Fibroblast of pulmonary artery (primary cell): Measurements from ENCODE around the gene OR4D2.
A peak's percentile ranks its signal among the peaks of the same experiment; 100 is the strongest.

Experiments
- DNase-seq: peaks from one replicate; pipeline ENCODE4 v3.0.0-alpha.2; 2010; ENCODE audit warnings: low read depth
- H3K4me3 ChIP-seq: replicated peaks from 2 replicates; pipeline ENCODE4 v1.5.1; 2011; ENCODE audit warnings: low read depth, mild to moderate bottlenecking, control low read depth, low read length, moderate library complexity
- TF ChIP-seq, protein P1 (sequence below): IDR thresholded peaks from 2 replicates; pipeline ENCODE4 v1.5.1; 2011; ENCODE audit warnings: mild to moderate bottlenecking, control low read depth, low read length, inconsistent platforms; ENCODE audit errors: missing control alignments

The OR4D2 gene

DNA sequence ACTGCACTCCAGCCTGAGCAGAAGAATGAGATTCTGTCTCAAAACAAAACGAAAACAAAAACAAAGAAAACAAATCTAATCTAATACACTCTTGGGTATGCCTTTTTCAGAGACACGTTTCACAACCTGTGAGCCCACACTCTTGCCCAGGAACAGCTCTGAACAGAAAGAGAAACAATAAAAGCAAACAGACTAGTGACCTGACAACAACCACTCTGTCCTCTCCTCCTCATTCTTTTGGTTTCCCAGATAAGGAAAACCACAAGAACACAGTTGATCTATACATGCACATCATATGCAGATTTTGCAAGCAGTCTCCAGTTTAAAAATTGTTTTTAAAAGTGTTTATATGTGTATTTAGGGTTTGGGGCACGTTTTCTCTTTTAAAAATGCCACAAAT lies 51.0 kb downstream of the OR4D2 start:
- TF ChIP-seq, protein P1, sequence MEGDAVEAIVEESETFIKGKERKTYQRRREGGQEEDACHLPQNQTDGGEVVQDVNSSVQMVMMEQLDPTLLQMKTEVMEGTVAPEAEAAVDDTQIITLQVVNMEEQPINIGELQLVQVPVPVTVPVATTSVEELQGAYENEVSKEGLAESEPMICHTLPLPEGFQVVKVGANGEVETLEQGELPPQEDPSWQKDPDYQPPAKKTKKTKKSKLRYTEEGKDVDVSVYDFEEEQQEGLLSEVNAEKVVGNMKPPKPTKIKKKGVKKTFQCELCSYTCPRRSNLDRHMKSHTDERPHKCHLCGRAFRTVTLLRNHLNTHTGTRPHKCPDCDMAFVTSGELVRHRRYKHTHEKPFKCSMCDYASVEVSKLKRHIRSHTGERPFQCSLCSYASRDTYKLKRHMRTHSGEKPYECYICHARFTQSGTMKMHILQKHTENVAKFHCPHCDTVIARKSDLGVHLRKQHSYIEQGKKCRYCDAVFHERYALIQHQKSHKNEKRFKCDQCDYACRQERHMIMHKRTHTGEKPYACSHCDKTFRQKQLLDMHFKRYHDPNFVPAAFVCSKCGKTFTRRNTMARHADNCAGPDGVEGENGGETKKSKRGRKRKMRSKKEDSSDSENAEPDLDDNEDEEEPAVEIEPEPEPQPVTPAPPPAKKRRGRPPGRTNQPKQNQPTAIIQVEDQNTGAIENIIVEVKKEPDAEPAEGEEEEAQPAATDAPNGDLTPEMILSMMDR, result no peak
- no peak overlapping the region for H3K4me3 ChIP-seq
- no peak for DNase-seq

DNA sequence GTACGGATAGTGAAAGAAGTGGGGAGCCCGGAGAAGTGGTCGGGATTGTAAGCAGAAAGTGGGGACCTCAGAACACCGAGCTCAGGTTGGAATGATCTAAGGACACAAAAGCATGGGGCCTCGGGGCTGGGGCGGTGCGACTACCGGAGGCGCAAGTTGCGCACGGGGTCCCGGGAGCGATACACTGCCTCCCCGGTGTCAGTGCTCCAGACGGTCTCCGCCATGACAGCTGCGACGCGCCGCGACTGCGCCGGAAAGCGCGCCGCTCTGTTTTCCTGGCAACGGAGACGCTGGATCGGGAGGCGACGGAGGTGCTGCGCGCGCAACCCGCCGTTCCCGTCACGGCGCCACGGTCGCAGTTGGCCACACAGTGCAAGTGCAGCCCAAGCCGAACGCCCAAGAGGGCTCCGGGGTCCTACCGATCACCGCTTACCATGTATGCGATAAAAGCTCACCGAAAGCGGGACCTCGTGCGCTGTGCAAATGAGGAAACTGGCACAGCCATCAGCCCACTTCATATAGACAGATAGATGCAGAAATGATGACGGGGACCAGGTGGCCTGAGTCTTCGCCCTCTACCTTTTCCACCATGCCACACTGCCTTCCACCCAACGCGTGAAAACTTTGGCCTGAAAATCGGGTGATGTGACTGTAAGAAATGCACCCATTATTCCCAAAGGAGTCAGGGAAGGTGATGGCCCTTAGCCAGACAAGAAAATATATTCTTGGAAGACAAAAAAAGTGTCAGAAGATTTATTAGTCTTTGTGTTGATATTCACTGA lies 52.4 kb downstream of the OR4D2 start, which contains the start of gene MKS1:
Gene MKS1, minus strand, starts transcription at position 249 of the 782 bp plus-strand sequence. Its CDS starts 25 bp downstream, at position 224.
- peak within 1 kb of the TSS; percentile 87 for H3K4me3 ChIP-seq
- TF ChIP-seq, protein P1, result peak; percentile 54
- DNase-seq, result peak; percentile 93

DNA sequence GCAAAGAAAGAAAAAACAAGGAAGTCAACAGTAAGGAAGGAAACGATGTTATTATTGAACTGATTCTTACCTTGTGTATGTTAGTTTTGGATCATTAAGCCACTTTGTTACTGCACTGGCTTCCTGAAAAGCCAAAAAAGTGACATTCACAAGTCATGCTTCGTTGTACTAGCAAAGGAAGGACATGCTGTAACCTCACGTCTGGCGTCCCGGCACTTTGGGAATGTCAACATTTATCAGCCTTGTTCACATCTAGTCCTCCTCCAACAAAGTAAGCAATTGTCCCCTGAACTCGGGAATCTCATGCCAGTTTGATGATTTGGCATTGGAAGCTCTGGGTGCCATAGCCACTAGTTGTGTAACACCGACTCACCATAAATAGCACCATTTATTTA lies 53.0 kb downstream of the OR4D2 start:
- no peak overlapping the region for H3K4me3 ChIP-seq
- no peak for DNase-seq
- TF ChIP-seq, protein P1, result no peak
